ENCODE data around the gene PLEKHG5.
"Not testable (repeated sequence)": the region's sequence is repeated elsewhere in the genome, so short reads cannot be mapped to it uniquely, and the experiment has no call there.

Gene PLEKHG5

GRCh38 chr1:6461538-6462411 is 29.7 kb downstream of the PLEKHG5 start:
- FAIRE-seq: no peak

GRCh38 chr1:6461051-6461530 is 30.4 kb downstream of the PLEKHG5 start:
- FAIRE-seq: no peak

- FAIRE-seq: no peak
Measured at GRCh38 chr1:6460301-6461050, 31.0 kb downstream of the PLEKHG5 start.

- FAIRE-seq: no peak
Measured at GRCh38 chr1:6459850-6460265, 31.6 kb downstream of the PLEKHG5 start.

GRCh38 chr1:6456800-6457466 is 34.5 kb downstream of the PLEKHG5 start:
- FAIRE-seq: no peak

GRCh38 chr1:6455752-6456520 is 35.5 kb downstream of the PLEKHG5 start:
- not testable (repeated sequence) for FAIRE-seq

- FAIRE-seq: no peak
Measured at GRCh38 chr1:6454856-6455751, 36.4 kb downstream of the PLEKHG5 start.

- FAIRE-seq: not testable (repeated sequence)
Measured at GRCh38 chr1:6453895-6454855, 37.3 kb downstream of the PLEKHG5 start.

- FAIRE-seq: no peak
Measured at GRCh38 chr1:6450943-6451373, 40.5 kb downstream of the PLEKHG5 start.

GRCh38 chr1:6450486-6450885 is 41.0 kb downstream of the PLEKHG5 start:
- not testable (repeated sequence) for FAIRE-seq

- no peak for FAIRE-seq
Measured at GRCh38 chr1:6450005-6450450, 41.4 kb downstream of the PLEKHG5 start.

- FAIRE-seq: no peak
Measured at GRCh38 chr1:6448749-6449631, 42.5 kb downstream of the PLEKHG5 start.

GRCh38 chr1:6447818-6448748 is 43.4 kb downstream of the PLEKHG5 start:
- FAIRE-seq: no peak

GRCh38 chr1:6447016-6447817 is 44.2 kb downstream of the PLEKHG5 start:
- no peak for FAIRE-seq

- no peak for FAIRE-seq
Measured at GRCh38 chr1:6446665-6447015, 44.8 kb downstream of the PLEKHG5 start.

GRCh38 chr1:6445929-6446328 is 45.5 kb downstream of the PLEKHG5 start:
- FAIRE-seq: not testable (repeated sequence)

Measured in TTC549 (cell line).